Hematopoietic multipotent progenitor cell treated with erythropoietin and hydrocortisone succinate and interleukin-3 and kit ligand, for 4 days (in vitro differentiated cells): ENCODE data around the gene ADRA2C.

Experiments
- DNase-seq: peaks from one replicate; pipeline ENCODE4 v3.0.0-alpha.2; 2015

Gene ADRA2C

DNA sequence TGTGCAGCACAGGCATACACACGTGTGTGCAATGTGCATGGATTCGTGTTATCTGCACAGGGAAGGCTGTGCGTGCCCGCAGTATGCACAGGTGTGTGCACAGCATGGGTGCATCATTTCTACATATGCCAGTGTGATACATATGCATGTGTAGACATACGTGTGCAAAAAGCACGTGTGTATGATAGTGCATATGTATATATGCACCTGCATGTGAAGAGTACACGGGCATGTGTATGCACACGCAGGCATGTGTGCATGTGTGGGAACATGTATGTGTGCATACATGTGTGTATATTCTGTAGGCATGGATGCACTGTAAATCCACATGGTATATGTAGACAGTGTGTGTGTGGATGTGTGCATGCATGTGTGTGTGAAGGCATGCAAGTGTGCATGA, 3.9 kb upstream of the ADRA2C start:
- no peak for DNase-seq

DNA sequence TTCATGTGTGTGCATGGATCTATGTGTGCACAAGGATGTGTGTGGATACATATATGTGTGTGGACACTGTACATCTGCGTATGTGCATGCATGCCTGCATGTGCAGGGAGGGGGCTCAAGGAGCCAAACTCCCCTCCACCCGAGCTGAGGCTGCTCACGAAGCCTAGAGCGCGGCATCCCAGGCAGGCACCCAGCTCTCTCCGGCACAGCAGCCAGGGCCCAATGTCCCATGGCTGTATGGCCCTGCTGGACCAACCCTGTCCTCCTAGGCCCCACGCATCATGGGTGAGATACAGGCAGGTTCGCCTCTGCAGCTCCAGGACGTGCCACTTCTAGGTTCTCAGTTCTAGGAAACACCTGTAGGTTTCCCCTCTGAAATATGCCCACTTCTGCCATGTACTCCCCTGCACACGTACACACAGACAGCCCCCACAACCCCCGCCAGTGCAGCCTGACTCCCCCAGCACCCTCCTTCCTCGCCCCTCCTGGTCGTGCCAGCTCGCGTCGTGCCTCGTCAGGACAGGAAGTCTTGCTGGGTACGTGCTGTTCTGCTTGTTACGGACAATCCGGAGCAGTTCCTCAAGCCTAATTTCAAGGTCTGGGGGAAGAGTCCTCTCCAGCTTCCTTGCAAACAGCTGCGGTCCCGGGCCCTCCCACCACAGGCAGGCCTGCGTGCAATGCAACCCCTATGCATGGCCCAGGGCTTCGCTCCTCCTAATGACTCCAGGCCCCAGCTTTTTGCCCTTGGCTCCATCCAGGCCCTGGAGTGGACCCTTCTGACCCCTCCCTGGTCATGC, 3.2 kb upstream of the ADRA2C start:
- peak; percentile 58 for DNase-seq

- peak; percentile 54 for DNase-seq
Observed at GRCh38 chr4:3765271-3766035, 732 bp upstream of the ADRA2C start.

DNA sequence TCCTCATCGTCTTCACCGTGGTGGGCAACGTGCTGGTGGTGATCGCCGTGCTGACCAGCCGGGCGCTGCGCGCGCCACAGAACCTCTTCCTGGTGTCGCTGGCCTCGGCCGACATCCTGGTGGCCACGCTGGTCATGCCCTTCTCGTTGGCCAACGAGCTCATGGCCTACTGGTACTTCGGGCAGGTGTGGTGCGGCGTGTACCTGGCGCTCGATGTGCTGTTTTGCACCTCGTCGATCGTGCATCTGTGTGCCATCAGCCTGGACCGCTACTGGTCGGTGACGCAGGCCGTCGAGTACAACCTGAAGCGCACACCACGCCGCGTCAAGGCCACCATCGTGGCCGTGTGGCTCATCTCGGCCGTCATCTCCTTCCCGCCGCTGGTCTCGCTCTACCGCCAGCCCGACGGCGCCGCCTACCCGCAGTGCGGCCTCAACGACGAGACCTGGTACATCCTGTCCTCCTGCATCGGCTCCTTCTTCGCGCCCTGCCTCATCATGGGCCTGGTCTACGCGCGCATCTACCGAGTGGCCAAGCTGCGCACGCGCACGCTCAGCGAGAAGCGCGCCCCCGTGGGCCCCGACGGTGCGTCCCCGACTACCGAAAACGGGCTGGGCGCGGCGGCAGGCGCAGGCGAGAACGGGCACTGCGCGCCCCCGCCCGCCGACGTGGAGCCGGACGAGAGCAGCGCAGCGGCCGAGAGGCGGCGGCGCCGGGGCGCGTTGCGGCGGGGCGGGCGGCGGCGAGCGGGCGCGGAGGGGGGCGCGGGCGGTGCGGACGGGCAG, 792 bp downstream of the ADRA2C start:
- DNase-seq = peak; percentile 46

DNA sequence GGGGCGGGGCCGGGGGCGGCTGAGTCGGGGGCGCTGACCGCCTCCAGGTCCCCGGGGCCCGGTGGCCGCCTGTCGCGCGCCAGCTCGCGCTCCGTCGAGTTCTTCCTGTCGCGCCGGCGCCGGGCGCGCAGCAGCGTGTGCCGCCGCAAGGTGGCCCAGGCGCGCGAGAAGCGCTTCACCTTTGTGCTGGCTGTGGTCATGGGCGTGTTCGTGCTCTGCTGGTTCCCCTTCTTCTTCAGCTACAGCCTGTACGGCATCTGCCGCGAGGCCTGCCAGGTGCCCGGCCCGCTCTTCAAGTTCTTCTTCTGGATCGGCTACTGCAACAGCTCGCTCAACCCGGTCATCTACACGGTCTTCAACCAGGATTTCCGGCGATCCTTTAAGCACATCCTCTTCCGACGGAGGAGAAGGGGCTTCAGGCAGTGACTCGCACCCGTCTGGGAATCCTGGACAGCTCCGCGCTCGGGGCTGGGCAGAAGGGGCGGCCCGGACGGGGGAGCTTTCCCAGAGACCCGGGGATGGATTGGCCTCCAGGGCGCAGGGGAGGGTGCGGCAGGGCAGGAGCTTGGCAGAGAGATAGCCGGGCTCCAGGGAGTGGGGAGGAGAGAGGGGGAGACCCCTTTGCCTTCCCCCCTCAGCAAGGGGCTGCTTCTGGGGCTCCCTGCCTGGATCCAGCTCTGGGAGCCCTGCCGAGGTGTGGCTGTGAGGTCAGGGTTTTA, 1.5 kb downstream of the ADRA2C start:
- DNase-seq = peak; percentile 53

DNA sequence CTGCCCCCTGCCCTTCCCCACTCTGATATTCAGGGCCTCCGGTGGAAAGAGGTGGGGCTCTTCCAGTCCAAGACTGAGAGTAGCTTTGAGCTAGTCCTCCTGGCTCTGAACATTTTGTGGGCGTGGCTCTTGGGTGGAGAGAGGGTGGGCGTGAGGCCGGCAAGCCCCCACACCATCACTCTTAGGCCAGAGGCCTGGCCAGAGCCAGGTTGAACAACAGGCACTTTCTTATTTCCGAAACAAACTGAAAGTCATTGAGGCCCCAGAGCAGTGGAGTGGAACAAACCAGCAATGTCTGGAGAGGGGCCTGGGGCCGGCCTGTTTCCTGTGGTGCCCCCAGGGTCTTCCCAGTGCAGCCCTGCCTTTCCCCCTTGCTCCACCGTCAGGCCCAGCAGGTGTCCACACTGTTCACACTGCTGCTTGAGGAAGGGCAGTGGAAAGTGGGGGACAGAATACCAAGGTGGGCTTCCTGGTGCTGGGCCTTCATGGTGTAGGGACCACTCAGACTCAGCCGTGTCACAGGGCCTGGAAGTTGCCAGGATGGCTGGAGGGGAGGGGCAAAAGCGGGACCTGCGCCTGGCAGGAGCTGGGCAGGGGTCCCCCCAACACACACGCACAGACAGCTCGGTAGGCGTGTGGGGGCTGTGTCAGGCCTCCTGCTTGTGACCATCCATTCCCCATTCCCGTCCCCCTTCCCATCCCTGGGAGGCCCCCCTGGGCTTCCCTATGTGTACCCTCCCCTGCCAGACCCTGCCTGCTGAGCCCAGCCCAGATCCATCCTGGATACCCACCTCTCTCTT, 2.9 kb downstream of the ADRA2C start:
- DNase-seq = no peak

- no peak for DNase-seq
Observed at GRCh38 chr4:3769642-3770184, 3.5 kb downstream of the ADRA2C start.

GRCh38 chr4:3770323-3771163, 4.4 kb downstream of the ADRA2C start:
- no peak for DNase-seq

DNA sequence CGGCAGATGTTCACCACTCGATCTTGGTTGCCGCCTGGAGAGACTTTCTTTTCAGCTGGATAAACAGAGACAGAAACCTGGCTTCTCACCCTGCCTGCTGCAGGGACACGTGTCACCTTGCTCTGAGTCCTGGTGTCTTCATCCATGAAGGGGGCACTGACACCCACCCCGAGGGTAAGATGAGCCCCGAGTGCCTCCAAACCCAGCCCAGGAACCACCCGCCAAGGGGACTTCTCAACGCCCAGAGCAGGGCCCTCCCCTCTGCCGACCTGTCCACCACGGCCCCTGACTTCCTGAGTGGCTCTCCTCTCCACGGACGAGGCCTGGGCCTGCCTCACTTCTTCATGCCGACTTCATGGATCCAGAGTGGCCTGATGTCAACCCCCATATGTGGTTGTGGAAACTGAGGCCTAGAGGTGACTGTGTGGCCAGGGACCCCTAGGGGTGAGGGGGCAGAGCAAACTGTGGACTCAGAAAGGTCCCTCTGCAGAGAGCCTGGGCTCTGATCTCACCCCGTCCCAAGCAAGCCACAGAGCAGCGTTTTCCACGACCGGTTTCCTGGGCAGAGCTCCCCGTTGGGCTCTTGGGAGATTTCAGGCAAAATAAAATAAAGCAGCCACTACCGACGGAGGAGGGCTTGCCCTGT, 5.1 kb downstream of the ADRA2C start:
- no peak for DNase-seq

- DNase-seq = no peak
Observed at GRCh38 chr4:3771939-3772495, 5.8 kb downstream of the ADRA2C start.

GRCh38 chr4:3772632-3773031, 6.4 kb downstream of the ADRA2C start:
- no peak for DNase-seq

GRCh38 chr4:3773552-3774001, 7.4 kb downstream of the ADRA2C start:
- no peak for DNase-seq

GRCh38 chr4:3774253-3774883, 8.2 kb downstream of the ADRA2C start:
- DNase-seq = no peak

DNA sequence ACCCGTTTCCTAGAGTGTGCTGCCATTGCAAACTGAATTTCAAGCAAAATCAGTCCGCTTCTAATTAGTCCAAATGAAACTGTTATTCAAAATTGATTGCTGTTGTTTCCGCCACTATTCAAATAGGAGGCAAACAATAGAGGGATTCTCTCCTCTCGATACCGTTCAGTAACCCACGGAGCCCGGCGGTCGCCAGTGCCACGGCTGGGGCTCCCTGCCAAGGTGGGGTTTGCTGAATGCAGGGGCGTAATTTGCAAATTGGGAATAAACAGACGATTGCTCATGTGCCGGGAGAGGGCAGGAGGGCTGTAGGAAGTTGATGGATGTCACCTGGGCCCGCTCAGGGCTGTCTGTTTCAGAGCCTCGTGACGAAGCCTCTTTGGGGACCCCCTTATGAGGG, 8.8 kb downstream of the ADRA2C start:
- DNase-seq = no peak

DNA sequence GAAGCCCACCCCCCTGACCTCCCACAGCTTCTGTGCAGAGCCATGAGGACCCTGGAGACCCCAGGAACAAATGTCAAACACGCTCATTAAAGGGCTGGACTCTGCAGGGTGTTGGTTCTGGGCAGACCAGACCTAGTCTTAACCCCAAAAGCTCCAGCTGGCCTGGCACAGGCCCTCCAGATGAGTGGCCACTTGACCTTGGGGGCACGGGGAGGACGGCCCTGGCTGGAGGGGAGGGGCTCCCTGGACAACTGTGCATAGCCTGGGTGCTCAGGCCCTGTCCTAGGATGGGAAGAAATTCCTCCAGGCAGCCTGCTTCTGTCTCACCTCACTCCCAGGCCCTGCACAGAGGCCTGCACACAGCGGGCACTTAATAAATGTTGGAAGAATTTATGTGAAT, 9.4 kb downstream of the ADRA2C start:
- no peak for DNase-seq

- no peak for DNase-seq
Observed at GRCh38 chr4:3776166-3777032, 10.2 kb downstream of the ADRA2C start.

DNA sequence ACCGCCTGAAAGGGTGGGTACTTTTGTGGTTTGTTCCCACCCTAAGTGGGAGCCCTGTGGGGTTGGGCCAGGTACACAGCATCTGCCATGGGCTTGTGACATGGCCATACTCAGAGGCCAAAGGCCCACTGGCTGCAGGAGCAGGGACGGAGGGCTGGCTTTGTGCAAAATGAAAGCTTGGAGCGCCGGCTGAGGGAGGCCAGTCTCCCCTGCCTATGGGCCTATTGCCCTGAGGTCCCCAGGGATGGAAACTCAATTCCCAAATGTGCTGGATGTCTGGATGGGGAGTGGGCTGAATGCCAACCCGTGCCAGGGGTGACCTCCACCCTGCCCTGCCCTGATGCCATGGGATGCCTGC, 10.8 kb downstream of the ADRA2C start:
- no peak for DNase-seq

GRCh38 chr4:3777669-3778068, 11.5 kb downstream of the ADRA2C start:
- DNase-seq = no peak
